Erythroblast (primary cell): ENCODE results near the gene TNP1.

Experiments used
- DNase-seq, 2 experiments: peaks; one replicate each; lab custom pipeline; 2025; lab: John Stamatoyannopoulos, UW
- GATA1 ChIP-seq: IDR thresholded peaks from 2 replicates; pipeline ENCODE4 v1.6.1; 2011; ENCODE audit warnings: low read depth, mild to moderate bottlenecking, control low read depth, low read length, moderate library complexity
- POLR2A ChIP-seq: IDR thresholded peaks from 2 replicates; pipeline ENCODE4 v1.6.1; 2011; ENCODE audit warnings: mild to moderate bottlenecking, low read length

The TNP1 gene

GRCh38 chr2:216845426-216845825, 14.4 kb downstream of the TNP1 start:
- TF ChIP-seq POLR2A (no peak), GATA1 (no peak)
- DNase-seq = no peak

DNA sequence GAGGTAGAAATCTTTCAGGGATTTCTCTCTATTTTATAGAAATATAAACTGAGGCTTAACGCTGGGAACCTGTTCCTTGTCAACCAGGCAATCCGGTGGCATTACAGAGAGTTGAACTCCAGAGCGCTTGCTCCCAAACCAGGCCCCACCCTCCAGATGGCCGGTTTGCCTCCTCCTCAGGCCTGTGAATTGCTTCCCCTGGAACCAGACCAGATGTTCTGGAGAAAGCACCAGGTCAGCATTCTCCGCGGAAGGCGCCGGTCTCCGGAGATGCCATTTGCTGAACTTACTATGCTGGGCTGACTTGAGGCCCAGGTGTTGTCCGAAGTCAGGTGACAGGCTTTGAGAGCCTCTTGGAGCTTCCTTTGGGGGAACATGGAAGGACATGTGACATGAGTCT, 17.2 kb downstream of the TNP1 start:
- TF ChIP-seq GATA1 (no peak), POLR2A (no peak)
- DNase-seq = no peak

DNA sequence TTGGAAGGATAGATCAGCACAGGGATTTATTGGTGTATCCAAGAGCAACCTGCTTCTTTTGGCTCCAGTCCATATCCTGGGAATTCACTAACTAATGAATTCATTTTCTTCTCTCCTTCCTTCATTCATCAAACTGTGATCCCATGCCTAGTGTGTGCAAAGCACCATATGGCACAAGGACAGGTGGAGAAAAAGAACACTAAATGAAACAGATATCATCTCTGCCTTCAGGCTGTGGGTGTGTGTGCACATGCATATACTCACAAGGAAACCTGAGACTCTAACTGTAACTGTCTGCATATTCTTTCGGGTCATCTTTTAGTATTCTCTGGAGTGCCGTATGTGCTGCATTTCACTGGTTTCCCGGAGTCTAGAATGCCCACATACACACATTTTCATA, 20.2 kb downstream of the TNP1 start:
- TF ChIP-seq POLR2A = no peak
- no peak for TF ChIP-seq GATA1
- no peak for DNase-seq

GRCh38 chr2:216838151-216838550, 21.7 kb downstream of the TNP1 start:
- DNase-seq = no peak
- no peak for TF ChIP-seq GATA1

DNA sequence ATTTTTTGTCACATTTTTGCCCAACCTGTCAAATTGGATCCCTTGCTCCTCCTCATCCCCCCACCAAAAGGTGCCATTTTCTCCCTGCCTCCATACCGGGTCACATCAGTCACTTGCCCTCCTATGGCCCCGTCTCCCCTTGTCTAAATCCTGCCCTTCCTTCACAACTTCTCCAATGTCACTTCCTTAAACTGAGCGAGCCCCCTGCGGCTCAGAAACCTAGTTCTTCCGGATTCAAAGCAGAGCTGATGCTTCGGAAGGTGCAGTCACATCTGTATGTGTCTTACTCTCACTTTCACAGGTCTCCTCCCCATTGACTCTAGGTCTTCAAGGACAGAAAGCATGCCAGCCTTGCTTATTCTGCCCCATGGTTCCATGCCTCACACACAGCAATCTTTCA, 22.1 kb downstream of the TNP1 start:
- TF ChIP-seq GATA1 = no peak
- TF ChIP-seq POLR2A = no peak
- DNase-seq = no peak

DNA sequence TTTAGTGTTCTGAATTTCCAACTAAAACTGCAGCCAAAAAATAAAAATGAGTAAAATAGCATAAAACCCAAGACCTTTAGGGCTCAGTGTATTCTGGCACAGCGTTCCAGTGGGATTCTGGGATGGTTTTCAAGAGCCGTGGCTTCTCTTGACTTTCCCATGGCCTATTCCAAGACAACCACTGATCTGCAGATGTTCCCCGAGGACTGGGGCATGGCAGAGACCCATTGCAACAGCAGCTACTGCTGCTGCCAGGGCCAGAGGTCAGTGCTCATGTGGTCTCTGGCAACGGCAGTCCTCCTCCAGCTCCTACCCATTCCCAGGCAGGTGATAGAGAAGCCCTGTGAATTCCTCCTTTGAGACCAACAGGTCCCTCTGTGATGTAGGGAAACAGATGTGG, 26.8 kb downstream of the TNP1 start:
- TF ChIP-seq POLR2A (no peak), GATA1 (no peak)
- DNase-seq = no peak

DNA sequence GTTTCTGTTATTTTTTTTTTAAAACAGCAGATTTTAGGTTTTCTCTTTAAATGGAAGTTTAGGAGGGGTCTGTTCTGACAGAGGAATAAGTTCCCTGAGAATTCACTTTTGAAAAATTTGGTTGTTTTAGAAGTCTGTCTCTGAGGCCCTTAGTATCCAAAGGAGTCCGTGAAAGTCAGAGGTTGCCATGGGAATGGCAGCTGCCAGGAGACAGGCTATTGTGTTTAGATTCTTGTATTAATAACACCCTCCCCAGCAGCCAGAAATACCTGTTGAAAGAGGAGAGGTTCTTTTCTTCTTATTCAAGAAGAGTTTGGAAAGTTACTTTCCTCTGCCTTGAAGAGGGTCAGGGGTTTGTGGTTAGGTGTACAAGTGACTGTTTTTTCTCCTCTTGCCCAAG, 29.5 kb downstream of the TNP1 start:
- TF ChIP-seq GATA1 (no peak), POLR2A (no peak)
- DNase-seq = no peak

- TF ChIP-seq POLR2A = no peak
- TF ChIP-seq GATA1 = no peak
- DNase-seq = peak in 1 of 2 experiments; percentile 26
Observed at GRCh38 chr2:216829533-216829932, 30.3 kb downstream of the TNP1 start.

DNA sequence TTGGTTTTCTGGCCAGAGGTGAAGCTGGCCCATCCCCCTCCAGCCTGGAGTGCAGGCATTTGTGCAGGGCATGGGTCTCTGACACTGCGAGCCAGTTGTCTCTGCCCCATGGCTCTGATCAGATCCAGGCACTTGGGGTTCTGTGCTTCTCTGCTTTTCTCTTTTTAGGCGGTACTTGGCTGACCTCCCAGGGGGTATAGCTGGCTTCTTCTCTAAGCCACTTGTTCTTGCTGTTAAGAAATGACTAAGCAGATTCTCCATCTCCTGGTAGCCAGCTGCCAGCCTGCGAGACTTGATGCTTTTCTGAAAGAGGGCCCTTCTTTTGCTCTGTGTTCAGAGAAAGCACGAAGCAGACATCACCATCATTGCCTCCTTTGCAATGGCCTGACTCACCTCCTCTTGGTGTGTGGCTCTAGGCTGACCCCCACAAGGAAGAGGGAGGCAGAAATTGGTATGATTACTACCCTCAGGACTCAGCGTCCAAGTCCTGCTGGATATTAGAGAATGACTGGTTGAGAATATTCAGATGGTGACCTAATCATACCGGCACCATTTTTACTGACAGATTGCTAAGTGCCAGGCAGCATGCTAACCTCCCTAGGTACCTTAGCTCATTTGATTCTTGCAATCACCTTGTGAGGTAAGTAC, 32.7 kb downstream of the TNP1 start:
- peak; percentile 56 to 63 for DNase-seq
- TF ChIP-seq POLR2A = no peak
- no peak for TF ChIP-seq GATA1

DNA sequence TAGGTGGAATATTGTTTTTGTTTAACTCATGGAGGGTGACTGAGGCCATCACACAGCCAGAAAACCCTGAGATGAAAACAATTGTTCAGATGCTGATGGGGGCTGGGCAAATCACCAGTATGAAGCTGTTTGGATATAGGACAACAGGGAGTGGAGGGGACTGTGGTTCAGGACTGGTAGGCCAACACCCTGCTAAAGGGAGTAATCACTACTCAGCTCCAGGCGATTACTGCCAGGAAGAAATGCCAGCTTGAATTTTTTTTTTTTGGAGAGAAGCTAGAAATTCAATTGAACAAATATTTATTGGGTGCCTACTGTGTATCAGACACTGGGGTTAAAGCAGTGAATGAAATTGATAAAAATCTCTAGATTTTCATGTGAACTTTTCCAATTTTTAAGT, 37.4 kb downstream of the TNP1 start:
- no peak for TF ChIP-seq GATA1
- no peak for TF ChIP-seq POLR2A
- DNase-seq = no peak

GRCh38 chr2:216820709-216821108, 39.2 kb downstream of the TNP1 start:
- no peak for DNase-seq
- TF ChIP-seq GATA1 (no peak), POLR2A (no peak)

DNA sequence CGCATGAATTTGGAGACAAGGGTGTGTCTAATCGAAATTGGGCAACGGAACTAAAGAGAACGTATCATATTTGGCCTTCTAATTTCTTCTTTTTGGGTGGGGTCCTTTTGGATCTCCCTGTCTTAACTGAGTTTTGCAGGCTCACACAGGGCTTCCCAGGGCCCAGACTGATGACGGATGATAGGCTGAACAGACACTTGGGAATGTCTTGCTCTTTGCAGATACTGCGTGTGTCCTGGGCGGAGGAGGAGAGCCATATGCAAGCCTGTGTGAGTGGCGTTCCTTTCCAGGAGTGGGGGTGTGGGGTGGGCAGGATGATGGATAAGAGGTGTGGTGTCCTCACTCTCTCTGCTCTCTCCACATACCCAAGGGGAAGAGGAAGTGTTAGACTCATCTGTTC, 40.1 kb downstream of the TNP1 start:
- no peak for TF ChIP-seq POLR2A
- TF ChIP-seq GATA1 = no peak
- no peak for DNase-seq

GRCh38 chr2:216819055-216819454, 40.8 kb downstream of the TNP1 start:
- TF ChIP-seq GATA1 (no peak), POLR2A (no peak)
- DNase-seq = no peak

GRCh38 chr2:216810399-216811160, 49.3 kb downstream of the TNP1 start:
- no peak for DNase-seq
- no peak for TF ChIP-seq GATA1
- TF ChIP-seq POLR2A = no peak
